ENCODE results near the gene TRAPPC1.

The TRAPPC1 gene

DNA sequence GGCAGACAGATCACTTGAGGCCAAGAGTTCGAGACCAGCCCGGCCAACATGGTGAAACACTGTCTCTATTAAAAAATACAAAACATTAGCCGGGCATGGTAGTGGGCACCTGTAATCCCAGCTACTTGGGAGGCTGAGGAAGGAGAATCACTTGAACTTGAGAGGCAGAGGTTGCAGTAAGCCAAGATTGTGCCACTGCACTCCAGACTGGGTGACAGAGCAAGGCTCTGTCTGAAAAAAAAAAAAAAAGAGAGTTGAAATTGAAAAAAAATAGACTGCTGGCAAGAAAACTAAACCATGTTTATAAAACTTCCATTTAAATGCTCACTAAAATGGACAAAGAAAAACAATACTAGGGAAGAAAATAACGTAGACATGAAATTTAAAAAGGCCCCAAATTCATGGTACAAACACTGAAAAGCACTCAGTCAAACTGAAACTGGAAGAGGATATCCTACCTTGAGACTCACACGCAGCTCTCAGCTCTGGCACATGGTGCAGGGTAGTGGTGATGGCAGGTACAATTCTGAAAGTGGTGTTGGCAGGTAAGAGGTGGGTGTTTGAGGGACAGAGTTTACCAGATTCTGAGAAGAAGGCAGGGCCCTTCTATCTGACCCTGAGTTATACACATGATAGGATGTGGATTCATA lies 19.5 kb upstream of the TRAPPC1 start:
- no peaks in the 10 kb centered on the region for H3K9me3 ChIP-seq (ENCODE audit: control insufficient read depth, insufficient read depth, low read length)
- H3K36me3 ChIP-seq (ENCODE audit: insufficient read depth, low read length) = no peaks in the 10 kb centered on the region
- no peaks in the 10 kb centered on the region for H3K4me1 ChIP-seq (ENCODE audit: insufficient read depth, low read length)
- no peak overlapping the region for H3K9ac ChIP-seq (ENCODE audit: low read depth, low read length)

DNA sequence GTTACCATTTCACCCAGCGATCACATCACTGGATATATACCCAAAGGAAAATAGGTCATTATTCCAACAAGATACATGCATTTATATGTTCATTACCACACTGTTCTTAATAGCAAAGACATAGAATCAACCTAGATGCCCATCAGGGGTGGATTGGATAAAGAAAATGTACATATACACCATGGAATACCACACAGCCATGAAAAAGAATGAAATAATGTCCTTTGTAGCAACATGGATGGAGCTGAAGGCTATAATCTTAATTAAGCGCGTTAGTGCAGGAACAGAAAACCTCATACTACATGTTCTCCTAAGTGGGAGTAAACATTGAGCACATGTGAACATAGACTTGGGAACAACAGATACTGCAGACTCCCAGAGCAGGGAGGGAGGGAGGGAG lies 18.8 kb upstream of the TRAPPC1 start:
- no peaks in the 10 kb centered on the region for H3K9me3 ChIP-seq (ENCODE audit: control insufficient read depth, insufficient read depth, low read length)
- H3K36me3 ChIP-seq (ENCODE audit: insufficient read depth, low read length) = no peaks in the 10 kb centered on the region
- no peaks in the 10 kb centered on the region for H3K4me1 ChIP-seq (ENCODE audit: insufficient read depth, low read length)
- no peak overlapping the region for H3K9ac ChIP-seq (ENCODE audit: low read depth, low read length)

DNA sequence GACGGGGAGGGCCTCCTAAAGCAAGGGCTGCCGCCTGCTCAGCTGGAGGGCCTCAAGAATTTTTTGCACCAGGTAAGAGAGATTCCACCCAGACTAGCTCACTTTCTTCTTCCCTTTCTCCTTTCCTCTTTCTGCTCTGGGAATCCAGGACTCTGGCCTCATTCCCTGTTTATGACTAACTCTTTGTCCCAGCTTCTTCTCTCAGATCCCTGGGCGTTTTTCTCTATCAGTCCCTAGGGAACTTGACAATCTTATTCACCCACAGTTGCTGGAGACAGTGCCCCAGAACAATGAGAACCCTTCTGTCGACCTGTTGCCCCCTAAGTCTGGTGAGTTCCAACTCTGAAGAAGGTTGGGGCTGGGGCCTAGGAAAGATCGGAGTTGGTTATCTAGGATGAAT lies 15.9 kb upstream of the TRAPPC1 start:
- no peaks in the 10 kb centered on the region for H3K4me1 ChIP-seq (ENCODE audit: insufficient read depth, low read length)
- H3K9me3 ChIP-seq (ENCODE audit: control insufficient read depth, insufficient read depth, low read length) = no peaks in the 10 kb centered on the region
- peaks cover 7% of the 10 kb centered on the region; the same call in 1 of the 2 replicates for H3K36me3 ChIP-seq (ENCODE audit: insufficient read depth, low read length)
- H3K9ac ChIP-seq (ENCODE audit: low read depth, low read length) = no peak overlapping the region

DNA sequence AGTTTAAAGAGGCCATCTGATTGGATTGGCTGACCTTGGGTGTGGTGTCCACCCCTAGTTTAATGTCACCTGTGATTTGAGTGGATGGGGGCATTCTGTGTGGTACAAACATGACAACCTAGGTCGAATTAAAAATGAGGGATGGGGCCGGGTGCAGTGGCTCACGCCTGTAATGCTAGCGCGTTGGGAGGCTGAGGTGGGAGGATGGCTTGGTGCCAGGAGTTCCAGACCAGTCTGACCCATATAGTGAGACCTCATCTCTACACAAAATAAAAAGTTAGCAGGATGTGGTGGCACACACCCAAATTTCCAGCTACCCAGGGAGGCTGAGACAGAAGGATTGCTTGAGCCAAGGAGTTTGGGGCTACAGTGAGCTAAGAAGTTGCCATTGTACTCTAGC lies 14.7 kb upstream of the TRAPPC1 start:
- Histone ChIP-seq H3K36me3 (ENCODE audit: insufficient read depth, low read length) (peaks cover 7% of the 10 kb centered on the region; the same call in 1 of the 2 replicates), H3K9ac (ENCODE audit: low read depth, low read length) (no peak overlapping the region), H3K9me3 (ENCODE audit: control insufficient read depth, insufficient read depth, low read length) (no peaks in the 10 kb centered on the region), H3K4me1 (ENCODE audit: insufficient read depth, low read length) (no peaks in the 10 kb centered on the region)

DNA sequence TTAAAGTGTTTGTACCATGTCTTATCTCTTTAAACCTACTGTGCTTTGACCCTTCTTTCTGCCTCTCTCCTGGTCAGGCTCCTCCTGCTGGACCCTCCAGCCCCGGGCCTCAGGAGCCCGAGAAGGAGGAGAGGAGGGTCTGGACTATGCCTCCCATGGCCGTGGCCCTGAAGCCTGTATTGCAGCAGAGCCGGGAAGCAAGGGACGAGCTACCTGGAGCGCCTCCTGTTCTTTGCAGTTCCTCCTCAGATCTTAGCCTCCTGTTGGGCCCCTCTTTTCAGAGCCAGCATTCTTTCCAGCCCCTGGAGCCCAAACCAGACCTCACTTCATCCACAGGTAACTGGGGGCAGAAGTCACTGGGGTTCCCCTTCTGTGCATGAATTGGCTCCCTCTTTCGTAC lies 13.9 kb upstream of the TRAPPC1 start:
- H3K4me1 ChIP-seq (ENCODE audit: insufficient read depth, low read length) = no peaks in the 10 kb centered on the region
- H3K9ac ChIP-seq (ENCODE audit: low read depth, low read length) = no peak overlapping the region
- H3K36me3 ChIP-seq (ENCODE audit: insufficient read depth, low read length) = peaks cover 7% of the 10 kb centered on the region; the same call in 1 of the 2 replicates
- no peaks in the 10 kb centered on the region for H3K9me3 ChIP-seq (ENCODE audit: control insufficient read depth, insufficient read depth, low read length)

DNA sequence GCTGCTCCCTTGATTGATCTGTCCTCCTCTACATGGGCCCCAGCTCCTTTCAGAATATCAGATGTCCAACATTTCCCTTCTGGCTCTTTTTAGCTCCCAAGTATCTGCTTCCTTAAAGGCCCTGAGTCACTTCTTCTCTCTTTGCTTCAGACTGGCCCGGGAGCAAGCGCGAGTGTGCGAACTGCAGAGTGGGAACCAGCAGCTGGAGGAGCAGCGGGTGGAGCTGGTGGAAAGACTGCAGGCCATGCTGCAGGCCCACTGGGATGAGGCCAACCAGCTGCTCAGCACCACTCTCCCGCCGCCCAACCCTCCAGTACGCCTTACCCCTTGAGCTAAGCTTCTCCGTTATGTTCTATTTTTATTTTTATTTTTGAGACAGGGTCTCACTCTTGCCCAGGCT lies 12.6 kb upstream of the TRAPPC1 start:
- Histone ChIP-seq H3K9me3 (ENCODE audit: control insufficient read depth, insufficient read depth, low read length) (no peaks in the 10 kb centered on the region), H3K9ac (ENCODE audit: low read depth, low read length) (no peak overlapping the region), H3K4me1 (ENCODE audit: insufficient read depth, low read length) (no peaks in the 10 kb centered on the region), H3K36me3 (ENCODE audit: insufficient read depth, low read length) (peaks cover 7% of the 10 kb centered on the region; the same call in 1 of the 2 replicates)

DNA sequence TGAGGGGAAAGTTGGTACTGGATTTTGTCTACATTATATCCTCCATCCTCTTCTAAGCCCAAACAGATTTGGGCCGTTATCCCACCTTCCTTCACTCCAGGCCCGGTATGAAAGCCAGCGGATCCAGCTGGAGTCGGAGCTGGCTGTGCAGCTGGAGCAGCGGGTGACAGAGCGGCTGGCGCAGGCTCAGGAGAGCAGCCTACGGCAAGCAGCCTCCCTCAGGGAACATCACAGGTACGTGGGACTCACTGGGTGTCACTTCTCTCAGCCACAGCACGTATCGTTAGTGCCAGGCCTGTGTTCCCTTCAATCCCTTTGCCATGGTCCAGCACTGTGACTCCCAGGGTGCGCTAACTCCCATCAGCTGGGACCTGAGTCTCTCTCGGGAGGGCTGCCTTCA lies 11.5 kb upstream of the TRAPPC1 start:
- H3K9ac ChIP-seq (ENCODE audit: low read depth, low read length) = no peak overlapping the region
- H3K4me1 ChIP-seq (ENCODE audit: insufficient read depth, low read length) = no peaks in the 10 kb centered on the region
- no peaks in the 10 kb centered on the region for H3K9me3 ChIP-seq (ENCODE audit: control insufficient read depth, insufficient read depth, low read length)
- peaks cover 7% of the 10 kb centered on the region; the same call in 1 of the 2 replicates for H3K36me3 ChIP-seq (ENCODE audit: insufficient read depth, low read length)

DNA sequence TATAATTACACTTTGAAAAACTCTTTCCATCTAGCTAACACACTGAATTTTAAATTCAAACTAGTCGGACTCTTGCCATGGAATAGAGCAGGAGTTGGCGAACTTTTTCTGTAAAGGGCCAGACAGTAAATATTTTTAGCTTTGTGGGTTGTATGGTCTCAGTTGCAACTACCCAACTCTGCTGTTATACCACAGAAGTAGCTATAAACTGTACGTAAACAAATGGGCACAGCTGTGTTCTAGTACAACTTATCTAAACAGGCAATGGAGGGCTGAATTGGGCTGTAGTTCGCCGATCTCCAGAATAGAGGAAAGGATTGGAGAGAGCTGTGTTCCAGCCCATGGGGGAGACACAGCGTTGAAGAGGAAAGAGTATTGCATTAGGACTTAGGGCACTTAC lies 9.0 kb upstream of the TRAPPC1 start:
- no peak overlapping the region for H3K9ac ChIP-seq (ENCODE audit: low read depth, low read length)
- no peaks in the 10 kb centered on the region for H3K4me1 ChIP-seq (ENCODE audit: insufficient read depth, low read length)
- peaks cover 12% of the 10 kb centered on the region for H3K36me3 ChIP-seq (ENCODE audit: insufficient read depth, low read length)
- no peaks in the 10 kb centered on the region for H3K9me3 ChIP-seq (ENCODE audit: control insufficient read depth, insufficient read depth, low read length)

DNA sequence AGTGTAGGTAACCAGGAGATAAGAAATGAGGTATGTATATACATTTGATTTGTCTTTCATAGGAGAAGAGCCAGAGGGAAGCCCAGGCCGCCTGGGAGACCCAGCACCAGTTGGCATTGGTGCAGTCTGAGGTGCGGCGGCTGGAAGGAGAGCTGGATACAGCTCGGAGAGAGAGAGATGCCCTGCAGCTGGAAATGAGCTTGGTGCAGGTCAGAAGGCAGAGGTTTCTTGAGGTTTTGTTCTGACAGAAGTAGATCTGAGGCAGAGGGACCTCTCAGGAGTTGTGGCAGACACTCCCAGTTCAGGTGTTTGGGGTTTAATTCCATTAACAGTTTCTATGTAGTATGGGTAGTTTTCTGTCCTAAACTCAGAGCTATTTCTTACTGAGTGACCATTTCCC lies 8.3 kb upstream of the TRAPPC1 start:
- H3K4me1 ChIP-seq (ENCODE audit: insufficient read depth, low read length) = no peaks in the 10 kb centered on the region
- no peaks in the 10 kb centered on the region for H3K9me3 ChIP-seq (ENCODE audit: control insufficient read depth, insufficient read depth, low read length)
- H3K36me3 ChIP-seq (ENCODE audit: insufficient read depth, low read length) = peaks cover 12% of the 10 kb centered on the region
- H3K9ac ChIP-seq (ENCODE audit: low read depth, low read length) = no peak overlapping the region

DNA sequence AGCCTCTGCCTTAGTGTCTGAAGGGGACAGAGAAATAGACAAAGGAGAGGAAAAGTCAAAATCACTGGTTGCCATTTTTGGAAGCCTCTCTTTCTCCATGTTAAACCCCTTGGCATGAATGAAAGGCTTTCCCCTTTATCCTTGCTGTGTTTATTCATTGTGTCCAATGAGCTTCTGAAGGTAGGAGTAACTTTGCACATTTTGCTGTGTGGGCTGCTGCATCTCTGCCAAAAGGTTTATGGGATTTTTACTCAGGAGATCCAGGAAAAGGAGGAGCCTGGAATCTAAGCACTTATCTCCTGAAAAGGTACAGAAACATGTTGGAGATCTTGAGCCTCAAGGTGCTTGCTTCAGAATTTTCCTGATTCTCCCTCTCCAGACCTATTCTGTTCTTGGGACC lies 4.1 kb upstream of the TRAPPC1 start:
- peaks cover 5% of the 10 kb centered on the region for H3K36me3 ChIP-seq (ENCODE audit: insufficient read depth, low read length)
- no peak overlapping the region for H3K9ac ChIP-seq (ENCODE audit: low read depth, low read length)
- H3K4me1 ChIP-seq (ENCODE audit: insufficient read depth, low read length) = no peaks in the 10 kb centered on the region
- no peaks in the 10 kb centered on the region for H3K9me3 ChIP-seq (ENCODE audit: control insufficient read depth, insufficient read depth, low read length)

DNA sequence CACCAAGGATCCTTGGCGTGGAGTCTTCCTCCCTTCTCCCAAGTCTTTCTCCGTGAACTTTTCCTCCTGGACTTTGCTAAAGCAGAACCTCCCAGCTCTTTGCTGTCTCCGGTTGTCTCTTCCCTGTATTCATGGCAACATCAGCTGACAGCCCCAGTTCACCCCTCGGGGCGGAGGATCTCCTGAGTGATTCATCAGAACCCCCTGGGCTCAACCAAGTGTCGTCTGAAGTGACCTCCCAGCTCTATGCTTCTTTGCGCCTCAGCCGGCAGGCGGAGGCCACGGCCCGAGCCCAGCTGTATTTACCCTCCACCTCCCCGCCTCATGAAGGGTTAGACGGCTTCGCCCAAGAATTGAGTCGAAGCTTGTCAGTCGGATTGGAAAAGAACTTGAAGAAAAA lies 1.2 kb upstream of the TRAPPC1 start:
- H3K9ac ChIP-seq (ENCODE audit: low read depth, low read length) = peak overlapping the region; percentile 83

DNA sequence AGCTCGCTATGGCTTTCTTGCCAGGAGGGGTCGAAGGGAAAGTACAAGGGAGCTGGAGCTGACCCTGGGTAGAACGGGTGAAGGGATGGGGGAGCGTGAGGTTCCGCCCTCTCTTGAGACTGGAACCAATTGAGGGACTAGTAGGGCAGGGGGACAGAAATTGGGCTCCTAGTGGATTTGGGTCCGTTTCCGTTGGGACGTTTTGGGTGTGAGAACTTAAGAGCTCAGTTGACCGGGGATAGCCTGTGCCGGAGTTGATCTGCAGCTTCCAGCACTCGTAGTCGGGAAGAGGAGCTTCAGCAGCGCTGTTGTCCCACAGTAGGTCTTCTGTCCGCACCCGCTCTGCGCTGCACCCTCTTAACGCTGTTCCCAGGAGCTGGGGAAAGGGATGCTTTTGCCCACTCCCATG lies 741 bp upstream of the TRAPPC1 start:
- Histone ChIP-seq H3K4me1 (ENCODE audit: insufficient read depth, low read length) (no peaks in the 10 kb centered on the region), H3K36me3 (ENCODE audit: insufficient read depth, low read length) (peaks cover 5% of the 10 kb centered on the region)

More for the DNA sequence above, 1.2 kb upstream of the TRAPPC1 start:
- no peaks in the 10 kb centered on the region for H3K4me1 ChIP-seq (ENCODE audit: insufficient read depth, low read length)
- no peaks in the 10 kb centered on the region for H3K9me3 ChIP-seq (ENCODE audit: control insufficient read depth, insufficient read depth, low read length)
- peaks cover 5% of the 10 kb centered on the region for H3K36me3 ChIP-seq (ENCODE audit: insufficient read depth, low read length)

DNA sequence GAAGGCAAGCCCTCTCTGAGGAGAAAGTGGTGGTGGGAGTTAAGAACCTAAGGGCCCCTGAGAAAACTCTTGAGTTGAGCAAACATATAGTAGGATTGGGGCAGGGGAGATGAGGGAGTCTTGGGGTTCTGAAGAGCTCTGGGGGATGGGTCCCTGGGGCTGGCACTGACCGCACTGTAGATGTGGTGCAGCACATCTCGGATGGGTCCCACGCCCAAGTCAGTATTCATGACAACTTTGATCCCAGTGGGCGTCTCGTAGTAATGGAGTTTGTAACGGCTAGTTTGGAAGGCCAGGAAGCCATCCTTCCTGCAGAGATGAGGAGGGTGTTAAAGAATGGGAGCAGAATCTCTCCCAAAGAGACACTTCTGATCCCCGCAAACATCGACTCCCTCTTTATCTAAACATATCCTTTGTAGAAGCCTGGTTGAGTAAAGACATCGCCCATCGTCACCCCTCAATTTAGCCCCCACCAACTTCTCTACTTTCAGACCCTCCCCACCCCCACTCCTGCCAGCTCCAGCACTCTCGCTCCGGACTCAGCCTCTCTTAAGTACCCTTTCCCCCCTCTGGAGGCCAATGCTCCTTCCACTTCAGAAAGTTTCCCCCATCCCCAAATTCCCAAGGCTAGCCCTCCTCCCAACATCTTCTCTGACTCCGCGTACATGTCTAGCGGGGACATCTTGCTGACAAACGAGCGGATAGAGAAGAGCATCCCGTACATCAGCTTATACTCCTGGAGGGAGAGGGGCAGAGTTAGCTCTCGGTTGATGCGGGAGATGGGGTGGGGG lies 710 bp downstream of the TRAPPC1 start:
- Histone ChIP-seq H3K9ac (ENCODE audit: low read depth, low read length) (peak overlapping the region; percentile 83; the same call in 1 of the 2 replicates), H3K9me3 (ENCODE audit: control insufficient read depth, insufficient read depth, low read length) (no peaks in the 10 kb centered on the region), H3K36me3 (ENCODE audit: insufficient read depth, low read length) (no peaks in the 10 kb centered on the region), H3K4me1 (ENCODE audit: insufficient read depth, low read length) (no peaks in the 10 kb centered on the region)

More for the DNA sequence above, 741 bp upstream of the TRAPPC1 start:
- no peaks in the 10 kb centered on the region for H3K9me3 ChIP-seq (ENCODE audit: control insufficient read depth, insufficient read depth, low read length)
- H3K9ac ChIP-seq (ENCODE audit: low read depth, low read length) = peak overlapping the region; percentile 83

DNA sequence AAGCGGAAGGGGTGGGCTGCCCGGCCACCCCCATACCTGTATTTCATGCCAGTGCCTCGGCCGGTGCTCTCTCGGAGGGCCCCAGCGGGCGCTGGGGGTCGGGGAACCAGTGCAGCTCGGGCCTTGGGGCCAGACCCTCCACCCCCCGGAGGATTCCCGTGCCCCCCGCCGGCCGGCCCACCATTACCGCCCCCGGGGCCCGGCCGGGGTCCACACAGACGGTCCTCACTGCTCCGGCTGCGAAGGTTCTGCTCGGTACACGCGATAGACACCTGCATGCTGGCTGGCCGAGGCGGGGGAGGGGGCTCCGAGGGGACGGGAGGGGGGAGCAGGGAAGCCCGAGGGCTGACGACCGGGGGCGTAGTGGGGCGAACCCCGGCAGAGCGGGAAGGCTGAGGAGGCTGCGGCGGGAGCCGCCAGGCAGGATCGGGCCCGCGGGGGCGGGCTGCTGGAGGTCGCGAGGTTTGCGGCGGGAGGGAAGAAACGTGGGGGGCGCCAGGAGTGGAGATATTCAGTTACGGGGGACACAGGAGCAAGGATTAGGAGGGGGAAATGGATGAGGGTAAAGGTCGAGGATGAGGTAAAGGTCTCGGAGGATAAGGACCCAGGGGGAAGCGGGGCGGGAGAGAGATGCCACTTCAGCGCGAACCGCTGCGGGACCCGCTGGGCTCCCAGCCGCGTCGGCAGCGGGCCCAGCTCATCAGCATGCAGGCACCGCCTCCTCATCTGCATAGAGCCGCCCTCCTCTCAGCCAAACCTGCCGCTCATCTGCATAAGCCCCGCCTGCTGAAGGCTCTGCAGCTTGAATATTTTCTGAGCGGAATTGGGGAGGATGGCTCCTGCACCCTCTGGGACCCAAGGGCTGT lies 2.4 kb downstream of the TRAPPC1 start, which contains the start of gene KCNAB3:
Gene KCNAB3 (minus strand): TSS at position 699 of the 866 bp plus-strand sequence. CDS start 421 bp downstream, at position 278.
- no peaks in the 10 kb centered on the region for H3K9me3 ChIP-seq (ENCODE audit: control insufficient read depth, insufficient read depth, low read length)
- no peaks in the 10 kb centered on the region for H3K4me1 ChIP-seq (ENCODE audit: insufficient read depth, low read length)
- H3K9ac ChIP-seq (ENCODE audit: low read depth, low read length) = peak within 1 kb of the TSS; percentile 53; the same call in 1 of the 2 replicates
- H3K36me3 ChIP-seq (ENCODE audit: insufficient read depth, low read length) = no peaks in the 10 kb centered on the region

All from ES-I3 (cell line).